ENCODE results near the gene MYOM3. TPM values are rescaled to one million over a fixed set of nuclear protein-coding genes. Genes with fewer than 3 reads are reported as not detected.

The MYOM3 gene
- total and polyA plus RNA-seq, 2 of the 13 experiments (the other 11 are each of a cell fraction or from before 2014, with no cell fraction given), result 5.8 to 15.3 TPM

- WGBS (ENCODE audit: low lambda C conversion rate), result 38% methylated on average over 3 of the region's 3 CpGs
- Histone ChIP-seq H4K20me1 (ENCODE audit: insufficient read depth, low read length) (no peaks in the 10 kb centered on the region), H3K79me2 (ENCODE audit: insufficient read depth, low read length) (no peaks in the 10 kb centered on the region), H3K36me3 (replicated peaks in 1 of 2; ENCODE audit: control insufficient read depth in 1 of 2, insufficient read depth in 2 of 2, low read length in 2 of 2) (no peaks in the 10 kb centered on the region), H3K27ac (ENCODE audit: extremely low read length, insufficient read depth, low read length) (no peak overlapping the region), H3K4me3 (replicated peaks in 1 of 3; ENCODE audit: insufficient read depth in 1 of 3, low read depth in 2 of 3, low read length in 3 of 3) (no peak overlapping the region), H3K4me1 (ENCODE audit: insufficient read depth, low read length) (peaks cover 32% of the 10 kb centered on the region), H2AFZ (ENCODE audit: low read length) (no peak overlapping the region), H3K9me3 (ENCODE audit: low read length) (no peaks in the 10 kb centered on the region), H3K4me2 (ENCODE audit: low read depth, low read length) (peak overlapping the region; percentile 49), H3K27me3 (ENCODE audit: control insufficient read depth in 1 of 2, insufficient read depth in 2 of 2, low read length in 2 of 2) (no peaks in the 10 kb centered on the region; a peak in 1 of 5 replicates), H3K9ac (ENCODE audit: insufficient read depth, low read depth, low read length) (no peak overlapping the region)
- FAIRE-seq (peak; percentile 15), ATAC-seq (peak; percentile 69), DNase-seq (ENCODE audit: low spot score) (peak; percentile 37)
- POLR2A ChIA-PET, result interaction anchor here (1.5 kb wide), 1 partner anchor 25 kb away, joined by 7 read pairs; no protein-coding TSS in a partner anchor
- CTCF ChIA-PET (ENCODE audit: low intra/inter-chr PET ratio, low total read pairs), result no interaction called here
- BruUV-seq (replicated peaks), result no TSS peak
- intact Hi-C loops (cut with micrococcal nuclease; ENCODE audit: unreplicated experiment) (no loop called here), in situ Hi-C loops (cut with HindIII; ENCODE audit: extremely low pct_ligation_motif_present, low pct_unique_long_range_greater_than_20kb) (no loop called here)
- peak; percentile 66 for TF ChIP-seq FOSL2 (CRISPR knock-in tag; IDR thresholded peaks at IDR 0.05)
- TF ChIP-seq RARA (CRISPR knock-in tag; IDR thresholded peaks at IDR 0.05), result no peak
- TF ChIP-seq, protein P1, sequence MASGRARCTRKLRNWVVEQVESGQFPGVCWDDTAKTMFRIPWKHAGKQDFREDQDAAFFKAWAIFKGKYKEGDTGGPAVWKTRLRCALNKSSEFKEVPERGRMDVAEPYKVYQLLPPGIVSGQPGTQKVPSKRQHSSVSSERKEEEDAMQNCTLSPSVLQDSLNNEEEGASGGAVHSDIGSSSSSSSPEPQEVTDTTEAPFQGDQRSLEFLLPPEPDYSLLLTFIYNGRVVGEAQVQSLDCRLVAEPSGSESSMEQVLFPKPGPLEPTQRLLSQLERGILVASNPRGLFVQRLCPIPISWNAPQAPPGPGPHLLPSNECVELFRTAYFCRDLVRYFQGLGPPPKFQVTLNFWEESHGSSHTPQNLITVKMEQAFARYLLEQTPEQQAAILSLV (CRISPR knock-in tag; IDR thresholded peaks at IDR 0.05; ENCODE audit: borderline replicate concordance), result no peak
Observed at GRCh38 chr1:24047110-24047477, 64.8 kb downstream of the MYOM3 start.

- no peak overlapping the region for H3K9ac ChIP-seq (ENCODE audit: insufficient read depth, low read depth, low read length)
- ATAC-seq (no peak), FAIRE-seq (no peak), DNase-seq (ENCODE audit: low spot score) (no peak)
- intact Hi-C loops (cut with micrococcal nuclease; ENCODE audit: unreplicated experiment), result no loop called here
- ChIA-PET CTCF (ENCODE audit: low intra/inter-chr PET ratio, low total read pairs) (no interaction called here), POLR2A (interaction anchor here (0.6 to 1.5 kb wide), 2 partner anchors 20 to 24 kb away, joined by 3 to 7 read pairs; no protein-coding TSS in a partner anchor)
- no peaks in the 10 kb centered on the region; a peak in 1 of 5 replicates for H3K27me3 ChIP-seq (ENCODE audit: control insufficient read depth in 1 of 2, insufficient read depth in 2 of 2, low read length in 2 of 2)
- no peaks in the 10 kb centered on the region for H3K79me2 ChIP-seq (ENCODE audit: insufficient read depth, low read length)
- peaks cover 32% of the 10 kb centered on the region for H3K4me1 ChIP-seq (ENCODE audit: insufficient read depth, low read length)
- no TSS peak for BruUV-seq (replicated peaks)
- no peak overlapping the region for H3K4me2 ChIP-seq (ENCODE audit: low read depth, low read length)
- 74% methylated on average over 2 of the region's 2 CpGs for WGBS (ENCODE audit: low lambda C conversion rate)
- no peak overlapping the region for H2AFZ ChIP-seq (ENCODE audit: low read length)
- H3K9me3 ChIP-seq (ENCODE audit: low read length), result no peaks in the 10 kb centered on the region
- in situ Hi-C loops (cut with HindIII; ENCODE audit: extremely low pct_ligation_motif_present, low pct_unique_long_range_greater_than_20kb), result no loop called here
- no peaks in the 10 kb centered on the region for H4K20me1 ChIP-seq (ENCODE audit: insufficient read depth, low read length)
- H3K36me3 ChIP-seq (replicated peaks in 1 of 2; ENCODE audit: control insufficient read depth in 1 of 2, insufficient read depth in 2 of 2, low read length in 2 of 2), result no peaks in the 10 kb centered on the region
- H3K4me3 ChIP-seq (replicated peaks in 1 of 3; ENCODE audit: insufficient read depth in 1 of 3, low read depth in 2 of 3, low read length in 3 of 3), result no peak overlapping the region
- H3K27ac ChIP-seq (ENCODE audit: extremely low read length, insufficient read depth, low read length), result no peak overlapping the region
- TF ChIP-seq HDAC6 (IDR thresholded peaks at IDR 0.05; ENCODE audit: low read depth, low read length), result no peak
- TF ChIP-seq ZNF775 (CRISPR knock-in tag; IDR thresholded peaks at IDR 0.05; ENCODE audit: borderline replicate concordance), result no peak
- no peak for TF ChIP-seq FOXA1 (IDR thresholded peaks at IDR 0.05)
- no peak for TF ChIP-seq FOXA1 (CRISPR knock-in tag; IDR thresholded peaks at IDR 0.05)
- no peak for TF ChIP-seq ELK4 (CRISPR knock-in tag; IDR thresholded peaks at IDR 0.05; ENCODE audit: borderline replicate concordance)
- TF ChIP-seq MAF1 (CRISPR knock-in tag; IDR thresholded peaks at IDR 0.05; ENCODE audit: borderline replicate concordance), result no peak
- no peak for TF ChIP-seq KAT2B (IDR thresholded peaks at IDR 0.05; ENCODE audit: borderline replicate concordance, low read depth, low read length)
- TF ChIP-seq ZNF598 (CRISPR knock-in tag; IDR thresholded peaks at IDR 0.05; ENCODE audit: borderline replicate concordance), result no peak
- TF ChIP-seq, protein P2, sequence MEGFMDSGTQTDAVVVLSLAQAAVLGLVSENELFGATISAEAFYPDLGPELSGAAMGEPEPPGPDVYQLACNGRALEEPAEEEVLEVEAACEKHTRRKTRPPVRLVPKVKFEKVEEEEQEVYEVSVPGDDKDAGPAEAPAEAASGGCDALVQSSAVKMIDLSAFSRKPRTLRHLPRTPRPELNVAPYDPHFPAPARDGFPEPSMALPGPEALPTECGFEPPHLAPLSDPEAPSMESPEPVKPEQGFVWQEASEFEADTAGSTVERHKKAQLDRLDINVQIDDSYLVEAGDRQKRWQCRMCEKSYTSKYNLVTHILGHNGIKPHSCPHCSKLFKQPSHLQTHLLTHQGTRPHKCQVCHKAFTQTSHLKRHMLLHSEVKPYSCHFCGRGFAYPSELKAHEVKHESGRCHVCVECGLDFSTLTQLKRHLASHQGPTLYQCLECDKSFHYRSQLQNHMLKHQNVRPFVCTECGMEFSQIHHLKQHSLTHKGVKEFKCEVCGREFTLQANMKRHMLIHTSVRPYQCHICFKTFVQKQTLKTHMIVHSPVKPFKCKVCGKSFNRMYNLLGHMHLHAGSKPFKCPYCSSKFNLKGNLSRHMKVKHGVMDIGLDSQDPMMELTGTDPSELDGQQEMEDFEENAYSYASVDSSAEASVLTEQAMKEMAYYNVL (CRISPR knock-in tag; IDR thresholded peaks at IDR 0.05; ENCODE audit: borderline replicate concordance), result no peak
- TF ChIP-seq ZNF24 (IDR thresholded peaks at IDR 0.05), result no peak
- no peak for TF ChIP-seq ZNF773 (CRISPR knock-in tag; IDR thresholded peaks at IDR 0.05; ENCODE audit: borderline replicate concordance)
- no peak for TF ChIP-seq ZNF282 (IDR thresholded peaks at IDR 0.05; ENCODE audit: partially characterized antibody)
Observed at GRCh38 chr1:24045771-24046170, 66.2 kb downstream of the MYOM3 start.

Data from HepG2 (cell line).